Endometrial microvascular endothelial cells (primary cell): ENCODE results near the gene SCN5A. TPM values are rescaled to one million over a fixed set of nuclear protein-coding genes. Genes with fewer than 3 reads are reported as not detected.

Experiments used
- in situ Hi-C: cut with HindIII; loops from 2 replicates; pipeline ENCODE4 v1.10.0; 2017; ENCODE audit warnings: low sequenced_read_pairs, low pct_unique_long_range_greater_than_20kb; ENCODE audit errors: inconsistent ontology term
- total RNA-seq: library from RNA; depleted of rRNA; stranded (reverse); fragments of >200 nt; gene quantifications from one replicate; pipeline ENCODE4 v1.2.3, GENCODE V29; 2015; ENCODE audit errors: inconsistent ontology term

SCN5A gene
- total RNA-seq, 1 donor from 2014 or later: 2.4 TPM

GRCh38 chr3:38555149-38555840 lies 94.2 kb downstream of the SCN5A start:
- in situ Hi-C loops: no loop called here

- in situ Hi-C loops: no loop called here
Measured at GRCh38 chr3:38554127-38554827, 95.2 kb downstream of the SCN5A start.

GRCh38 chr3:38553071-38553470 lies 96.4 kb downstream of the SCN5A start:
- in situ Hi-C loops: no loop called here

GRCh38 chr3:38552364-38552763 lies 97.1 kb downstream of the SCN5A start:
- in situ Hi-C loops: no loop called here

- in situ Hi-C loops: no loop called here
Measured at GRCh38 chr3:38551026-38551832, 98.3 kb downstream of the SCN5A start.

GRCh38 chr3:38549957-38550840 lies 99.3 kb downstream of the SCN5A start:
- in situ Hi-C loops: no loop called here

- in situ Hi-C loops: no loop called here
Measured at GRCh38 chr3:38549486-38549885, 100.0 kb downstream of the SCN5A start.

GRCh38 chr3:38549082-38549481 lies 100.4 kb downstream of the SCN5A start:
- in situ Hi-C loops: no loop called here

- in situ Hi-C loops: no loop called here
Measured at GRCh38 chr3:38548154-38548931, 101.1 kb downstream of the SCN5A start.

- in situ Hi-C loops: no loop called here
Measured at GRCh38 chr3:38545983-38546382, 103.5 kb downstream of the SCN5A start.

GRCh38 chr3:38545550-38545949 lies 103.9 kb downstream of the SCN5A start:
- in situ Hi-C loops: no loop called here

GRCh38 chr3:38544926-38545325 lies 104.6 kb downstream of the SCN5A start:
- in situ Hi-C loops: no loop called here

- in situ Hi-C loops: no loop called here
Measured at GRCh38 chr3:38543586-38543985, 105.9 kb downstream of the SCN5A start.

GRCh38 chr3:38542401-38543298 lies 106.8 kb downstream of the SCN5A start:
- in situ Hi-C loops: no loop called here

GRCh38 chr3:38541806-38542205 lies 107.7 kb downstream of the SCN5A start:
- in situ Hi-C loops: no loop called here

GRCh38 chr3:38538773-38539353 lies 110.6 kb downstream of the SCN5A start:
- in situ Hi-C loops: no loop called here

- in situ Hi-C loops: no loop called here
Measured at GRCh38 chr3:38536671-38537070, 112.8 kb downstream of the SCN5A start.
